Fibroblast of lung (primary cell): ENCODE data around the gene GNAT1.

Source experiments
- EZH2 ChIP-seq: IDR thresholded peaks from 2 replicates; pipeline ENCODE4 v1.5.1; 2012; ENCODE audit warnings: low read length, control low read depth, mild to moderate bottlenecking; ENCODE audit errors: missing control alignments
- TF ChIP-seq, protein P1 (sequence below), 2 donors: IDR thresholded peaks in 1 of 2; conservative IDR thresholded peaks in 1 of 2; 1 replicate in 1 of 2; 2 replicates in 1 of 2; pipeline ENCODE4 v1.5.1; 2011 to 2012; ENCODE audit warnings: low read length in 2 of 2, control low read depth in 1 of 2, inconsistent platforms in 1 of 2, low read depth in 1 of 2, mild to moderate bottlenecking in 1 of 2

DNA sequence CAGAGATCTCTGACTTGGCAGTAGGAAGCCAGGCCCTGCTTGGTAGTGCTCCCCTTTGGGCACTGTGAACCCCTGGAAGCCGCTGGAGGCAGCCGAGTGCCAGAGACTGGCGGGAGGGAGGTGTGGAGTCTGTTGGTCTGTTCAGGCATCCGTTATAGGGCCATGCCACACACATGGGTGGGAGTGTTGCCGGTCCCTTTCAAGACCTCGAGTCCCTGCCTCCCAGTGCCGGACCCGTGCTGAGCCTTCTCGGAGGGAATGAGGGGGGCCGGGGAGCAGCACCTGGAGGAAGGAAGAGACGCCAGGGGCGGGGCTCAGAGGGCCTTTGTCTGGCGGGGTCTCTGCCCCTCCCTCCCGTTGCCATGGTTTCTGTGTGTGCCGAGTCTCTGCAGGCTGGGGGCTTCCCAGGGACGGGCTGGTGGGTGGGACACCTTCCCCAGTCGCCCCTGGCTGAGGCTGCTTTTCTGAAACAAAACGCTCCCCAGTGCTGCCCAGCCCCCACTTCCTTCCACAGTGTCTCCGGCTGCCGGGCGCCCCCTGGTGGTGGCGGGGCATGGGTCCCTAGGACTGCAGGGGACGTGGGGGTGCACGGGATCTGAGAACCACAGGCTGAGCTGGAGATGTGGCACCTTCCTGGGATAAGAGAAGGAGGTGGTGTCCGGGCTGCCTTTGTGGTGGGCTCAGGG is 54.6 kb downstream of the GNAT1 start:
- TF ChIP-seq EZH2, result no peak
- TF ChIP-seq, protein P1, sequence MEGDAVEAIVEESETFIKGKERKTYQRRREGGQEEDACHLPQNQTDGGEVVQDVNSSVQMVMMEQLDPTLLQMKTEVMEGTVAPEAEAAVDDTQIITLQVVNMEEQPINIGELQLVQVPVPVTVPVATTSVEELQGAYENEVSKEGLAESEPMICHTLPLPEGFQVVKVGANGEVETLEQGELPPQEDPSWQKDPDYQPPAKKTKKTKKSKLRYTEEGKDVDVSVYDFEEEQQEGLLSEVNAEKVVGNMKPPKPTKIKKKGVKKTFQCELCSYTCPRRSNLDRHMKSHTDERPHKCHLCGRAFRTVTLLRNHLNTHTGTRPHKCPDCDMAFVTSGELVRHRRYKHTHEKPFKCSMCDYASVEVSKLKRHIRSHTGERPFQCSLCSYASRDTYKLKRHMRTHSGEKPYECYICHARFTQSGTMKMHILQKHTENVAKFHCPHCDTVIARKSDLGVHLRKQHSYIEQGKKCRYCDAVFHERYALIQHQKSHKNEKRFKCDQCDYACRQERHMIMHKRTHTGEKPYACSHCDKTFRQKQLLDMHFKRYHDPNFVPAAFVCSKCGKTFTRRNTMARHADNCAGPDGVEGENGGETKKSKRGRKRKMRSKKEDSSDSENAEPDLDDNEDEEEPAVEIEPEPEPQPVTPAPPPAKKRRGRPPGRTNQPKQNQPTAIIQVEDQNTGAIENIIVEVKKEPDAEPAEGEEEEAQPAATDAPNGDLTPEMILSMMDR (conservative IDR thresholded peaks at IDR 0.05 in 1 of 2, IDR thresholded peaks at IDR 0.05 in 1 of 2; ENCODE audit: low read depth in 1 of 2, low read length in 2 of 2), result peak; percentile 94 to 98
